ENCODE data around the gene TNFRSF1A. TPM values are rescaled to one million over a fixed set of nuclear protein-coding genes. Genes with fewer than 3 reads are reported as not detected.

The TNFRSF1A gene
- total and polyA plus RNA-seq, 2 of the 13 experiments (the other 11 are each of a cell fraction or from before 2014, with no cell fraction given): 41.5 to 61.2 TPM

GRCh38 chr12:6280053-6280469 is 61.8 kb downstream of the TNFRSF1A start (continued):
- TF ChIP-seq ZNF414 (CRISPR knock-in tag; IDR thresholded peaks at IDR 0.05): no peak
- no peak for TF ChIP-seq ZNF333 (CRISPR knock-in tag; IDR thresholded peaks at IDR 0.05; ENCODE audit: borderline replicate concordance)
- no peak for TF ChIP-seq SRSF4 (IDR thresholded peaks at IDR 0.05; ENCODE audit: low read depth, low read length, poor library complexity, severe bottlenecking)
- TF ChIP-seq NFIB (CRISPR knock-in tag; IDR thresholded peaks at IDR 0.05; ENCODE audit: borderline replicate concordance): no peak
- TF ChIP-seq KLF9 (CRISPR knock-in tag; IDR thresholded peaks at IDR 0.05; ENCODE audit: low read depth): no peak
- TF ChIP-seq NCOA1 (CRISPR knock-in tag; IDR thresholded peaks at IDR 0.05): no peak
- no peak for TF ChIP-seq ZNF512 (CRISPR knock-in tag; IDR thresholded peaks at IDR 0.05)
- TF ChIP-seq ESRRA (CRISPR knock-in tag; IDR thresholded peaks at IDR 0.05; ENCODE audit: low read depth): no peak
- TF ChIP-seq HNF4G (IDR thresholded peaks at IDR 0.05; ENCODE audit: borderline replicate concordance, low read depth, low read length): no peak
- no peak for TF ChIP-seq HNF4G (CRISPR knock-in tag; IDR thresholded peaks at IDR 0.05; ENCODE audit: borderline replicate concordance, low read depth)
- no peak for TF ChIP-seq ZBTB43 (CRISPR knock-in tag; conservative IDR thresholded peaks at IDR 0.05)
- TF ChIP-seq ZNF609 (CRISPR knock-in tag; IDR thresholded peaks at IDR 0.05; ENCODE audit: borderline replicate concordance): no peak
- TF ChIP-seq FOXA1 (IDR thresholded peaks at IDR 0.05): no peak
- no peak for TF ChIP-seq FOXA1 (CRISPR knock-in tag; IDR thresholded peaks at IDR 0.05)
- TF ChIP-seq HNF1B (CRISPR knock-in tag; IDR thresholded peaks at IDR 0.05): peak; percentile 81; the same call in 1 of the 2 replicates
- peak; percentile 50 for TF ChIP-seq TFE3 (CRISPR knock-in tag; IDR thresholded peaks at IDR 0.05)
- peak; percentile 50; the same call in 1 of the 2 replicates for TF ChIP-seq JUN (CRISPR knock-in tag; IDR thresholded peaks at IDR 0.05)
- TF ChIP-seq ZMYM4 (CRISPR knock-in tag; IDR thresholded peaks at IDR 0.05): 0 out of 2 replicates have a peak, but pooled peaks have one; percentile 43
- TF ChIP-seq ZNF615 (CRISPR knock-in tag; IDR thresholded peaks at IDR 0.05; ENCODE audit: borderline replicate concordance): no peak
